Stomach (tissue), 9 donors: ENCODE results near the gene C11orf91. TPM values are rescaled to one million over a fixed set of nuclear protein-coding genes. Genes with fewer than 3 reads are reported as not detected.
A peak's percentile ranks its signal among the peaks of the same experiment; 100 is the strongest.

Experiments
- DNase-seq, 2 donors: peaks; one replicate each; pipeline versions ENCODE4 v3.0.0 to v3.0.0-alpha.2; 2013 to 2019
- H3K27ac ChIP-seq, 5 donors: fragments of 200-600 bp in 4 of 5; sonication (generic) in 4 of 5; one replicate each; pipeline ENCODE4 v1.5.1; 2013 to 2019; ENCODE audit warnings: mild to moderate bottlenecking in 1 of 5, moderate library complexity in 1 of 5
- H3K27me3 ChIP-seq, 3 donors: fragments of 200-600 bp; sonication (generic); one replicate each; pipeline ENCODE4 v1.5.1; 2017 to 2019; ENCODE audit warnings: mixed run types in 1 of 3
- H3K36me3 ChIP-seq, 4 donors: fragments of 200-600 bp; sonication (generic); 1 replicate in 3 of 4; 2 replicates in 1 of 4; pipeline ENCODE4 v1.5.1; 2016 to 2019
- H3K4me1 ChIP-seq, 4 donors: fragments of 200-600 bp; sonication (generic); one replicate each; pipeline ENCODE4 v1.5.1; 2016 to 2019
- H3K4me3 ChIP-seq, 4 donors: fragments of 200-600 bp; sonication (generic) in 3 of 4; one replicate each; pipeline ENCODE4 v1.5.1; 2016 to 2019; ENCODE audit warnings: mild to moderate bottlenecking in 1 of 4
- H3K9me3 ChIP-seq, 4 donors: fragments of 200-600 bp; sonication (generic); one replicate each; pipeline ENCODE4 v1.5.1; 2016 to 2019
- EP300 ChIP-seq: sonication (generic); formaldehyde crosslinking; IDR thresholded peaks from one replicate; pipeline ENCODE4 v1.6.1; 2017; ENCODE audit warnings: antibody characterized with exemption
- POLR2A ChIP-seq, 4 donors: fragments of 450-650 bp; IDR thresholded peaks; one replicate each; pipeline ENCODE4 v1.6.1; 2016; ENCODE audit warnings: antibody characterized with exemption in 4 of 4, control low read depth in 2 of 4, mild to moderate bottlenecking in 1 of 4, moderate library complexity in 1 of 4
- POLR2AphosphoS5 ChIP-seq, 3 donors: sonication (generic); formaldehyde crosslinking; IDR thresholded peaks; one replicate each; pipeline ENCODE4 v1.6.1; 2016; ENCODE audit warnings: antibody characterized with exemption in 3 of 3
- WGBS, 5 donors: extraction: QIAGEN DNeasy Blood & Tissue Kit in 3 of 5; methylation state at CpG; one replicate each; pipeline versions ENCODE4 v1.1.5 to v1.1.7; 2013 to 2018; 5-methylcytosine and 5-hydroxymethylcytosine counted together
- intact Hi-C: fragments of 100-400 bp; cut with DNase I; formaldehyde crosslinking; loops from one replicate; pipeline ENCODE4 v1.15.1; 2023; ENCODE audit warnings: low total_unique reads
- polyA plus RNA-seq, 3 donors: library from polyadenylated mRNA; stranded (reverse); fragments of 200-250 nt; gene quantifications; one replicate each; pipeline ENCODE4 v1.2.3, GENCODE V29; 2013
- total RNA-seq, 5 donors: library from RNA; depleted of rRNA; stranded (reverse); fragments of >200 nt; gene quantifications; one replicate each; pipeline versions ENCODE4 v1.1.0 to v1.2.3, GENCODE V29; 2014 to 2016
- TF ChIP-seq, protein P1 (sequence below), 7 experiments: fragments of 450-650 bp in 4 of 7; fragments of 200-600 bp in 3 of 7; sonication (generic) in 3 of 7; IDR thresholded peaks; one replicate each; pipeline ENCODE4 v1.5.1; 2016 to 2019; ENCODE audit warnings: antibody characterized with exemption in 7 of 7, control low read depth in 2 of 7, mild to moderate bottlenecking in 1 of 7
- donor health status: healthy with polysubstance abuse.
- donor health status: Bipolar disorder and iron deficiency.
- donor health status: healthy.

Gene C11orf91
- total and polyA plus RNA-seq, 8 donors: not detected

DNA sequence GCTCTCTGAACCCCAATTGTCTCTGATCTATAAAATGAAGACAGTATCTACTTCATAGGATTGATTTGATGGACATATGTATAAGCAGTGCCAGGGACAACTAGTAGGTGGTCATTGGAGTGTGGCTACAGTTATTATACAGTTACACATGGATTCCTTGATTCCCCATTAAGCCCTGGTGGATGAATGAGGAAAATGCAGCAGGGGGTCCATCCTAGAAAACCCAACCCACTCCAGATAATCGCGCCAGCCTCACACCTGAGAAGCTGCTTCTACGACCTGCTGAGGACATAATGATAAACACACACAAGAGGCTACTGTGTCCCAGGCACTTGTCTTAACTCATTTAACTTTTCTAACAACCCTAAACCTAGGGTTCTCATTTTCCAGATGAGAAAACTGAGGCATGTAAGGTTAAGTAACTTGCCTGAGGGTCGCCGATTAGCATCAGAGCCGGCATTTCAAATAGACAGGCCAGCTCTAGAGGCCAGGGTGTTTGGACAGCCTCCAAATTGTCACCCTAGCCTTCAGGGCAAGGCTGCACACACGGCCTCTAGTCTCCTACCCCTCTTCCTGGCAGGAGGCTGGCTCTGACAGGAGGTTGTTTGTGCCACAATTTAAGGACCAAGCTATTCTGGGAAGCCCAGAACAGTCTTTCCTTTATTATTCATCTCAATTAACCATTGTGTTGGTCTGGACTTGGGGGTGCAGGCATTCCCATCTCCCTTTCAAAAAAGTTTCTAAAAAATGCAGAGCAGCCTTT lies 3.8 kb upstream of the C11orf91 start:
- Histone ChIP-seq H3K4me1 (peaks cover 26 to 99% (median 52%) of the 10 kb centered on the region in 4 donors), H3K27me3 (no peaks in the 10 kb centered on the region), H3K36me3 (peaks cover 12 to 42% (median 33%) of the 10 kb centered on the region in 4 donors), H3K27ac (peak overlapping the region; percentile 44 to 90 (median 87)), H3K9me3 (no peaks in the 10 kb centered on the region), H3K4me3 (no peak overlapping the region)
- no peak for DNase-seq
- WGBS, 5 donors: 72 to 85% (median 78%) methylated on average over 7 of the region's 7 CpGs
- TF ChIP-seq POLR2A (IDR thresholded peaks at IDR 0.05) (no peak), POLR2AphosphoS5 (IDR thresholded peaks at IDR 0.05) (no peak), EP300 (no peak)
- TF ChIP-seq, protein P1, sequence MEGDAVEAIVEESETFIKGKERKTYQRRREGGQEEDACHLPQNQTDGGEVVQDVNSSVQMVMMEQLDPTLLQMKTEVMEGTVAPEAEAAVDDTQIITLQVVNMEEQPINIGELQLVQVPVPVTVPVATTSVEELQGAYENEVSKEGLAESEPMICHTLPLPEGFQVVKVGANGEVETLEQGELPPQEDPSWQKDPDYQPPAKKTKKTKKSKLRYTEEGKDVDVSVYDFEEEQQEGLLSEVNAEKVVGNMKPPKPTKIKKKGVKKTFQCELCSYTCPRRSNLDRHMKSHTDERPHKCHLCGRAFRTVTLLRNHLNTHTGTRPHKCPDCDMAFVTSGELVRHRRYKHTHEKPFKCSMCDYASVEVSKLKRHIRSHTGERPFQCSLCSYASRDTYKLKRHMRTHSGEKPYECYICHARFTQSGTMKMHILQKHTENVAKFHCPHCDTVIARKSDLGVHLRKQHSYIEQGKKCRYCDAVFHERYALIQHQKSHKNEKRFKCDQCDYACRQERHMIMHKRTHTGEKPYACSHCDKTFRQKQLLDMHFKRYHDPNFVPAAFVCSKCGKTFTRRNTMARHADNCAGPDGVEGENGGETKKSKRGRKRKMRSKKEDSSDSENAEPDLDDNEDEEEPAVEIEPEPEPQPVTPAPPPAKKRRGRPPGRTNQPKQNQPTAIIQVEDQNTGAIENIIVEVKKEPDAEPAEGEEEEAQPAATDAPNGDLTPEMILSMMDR (IDR thresholded peaks at IDR 0.05): no peak
- intact Hi-C loops: no loop called here

- intact Hi-C loops: no loop called here
- DNase-seq: peak in 1 of 2 donors; percentile 49
- TF ChIP-seq POLR2AphosphoS5 (IDR thresholded peaks at IDR 0.05) (peak in 2 of 3 donors; percentile 44 to 47), POLR2A (IDR thresholded peaks at IDR 0.05) (no peak), EP300 (no peak)
- Histone ChIP-seq H3K4me1 (peaks cover 28 to 99% (median 49%) of the 10 kb centered on the region in 4 donors), H3K9me3 (no peaks in the 10 kb centered on the region), H3K27ac (peak overlapping the region; percentile 44 to 90 (median 87)), H3K27me3 (no peaks in the 10 kb centered on the region), H3K4me3 (no peak overlapping the region), H3K36me3 (peaks cover 6 to 35% (median 27%) of the 10 kb centered on the region in 4 donors)
- 55 to 70% (median 60%) methylated on average over 4 of the region's 4 CpGs for WGBS, 5 donors
These were observed 3.2 kb upstream of the C11orf91 start for GRCh38 chr11:33703788-33704187.

DNA sequence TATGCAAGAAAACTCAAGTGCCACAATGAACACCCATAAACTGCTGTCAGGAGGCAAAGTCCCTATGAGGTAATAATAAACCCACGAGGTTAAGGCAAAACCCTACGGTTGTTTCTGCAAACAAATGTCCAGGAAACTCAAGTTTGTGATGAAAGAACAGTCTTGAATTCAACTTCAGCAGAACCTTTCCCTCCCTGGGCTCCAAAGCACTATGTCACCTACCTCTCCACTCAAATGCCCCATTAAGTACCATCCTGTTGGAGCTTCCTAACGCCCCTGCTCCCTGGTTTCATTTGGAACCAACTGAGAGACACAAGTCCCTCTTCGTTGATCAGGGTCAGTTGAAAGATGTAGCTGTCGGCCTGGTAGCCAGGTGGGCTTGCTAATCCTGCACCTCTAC lies 2.6 kb upstream of the C11orf91 start:
- no peaks in the 10 kb centered on the region for H3K9me3 ChIP-seq
- H3K4me1 ChIP-seq: peaks cover 30 to 99% (median 51%) of the 10 kb centered on the region in 4 donors
- DNase-seq: no peak
- 61 to 70% (median 64%) methylated on average over 5 of the region's 5 CpGs for WGBS, 5 donors
- H3K4me3 ChIP-seq: no peak overlapping the region
- H3K36me3 ChIP-seq: peaks cover 4 to 30% (median 21%) of the 10 kb centered on the region in 4 donors
- H3K27ac ChIP-seq: peak overlapping the region; percentile 53 to 90 (median 87)
- intact Hi-C loops: no loop called here
- no peaks in the 10 kb centered on the region for H3K27me3 ChIP-seq
- TF ChIP-seq, protein P1 (IDR thresholded peaks at IDR 0.05): no peak
- peak in 1 of 3 donors; percentile 15 for TF ChIP-seq POLR2AphosphoS5 (IDR thresholded peaks at IDR 0.05)

- H3K4me1 ChIP-seq: peaks cover 47 to 98% (median 52%) of the 10 kb centered on the region in 4 donors
- no peaks in the 10 kb centered on the region for H3K27me3 ChIP-seq
- 10 to 17% (median 12%) methylated on average over 7 of the region's 7 CpGs for WGBS, 5 donors
- TF ChIP-seq EP300: no peak
- TF ChIP-seq POLR2AphosphoS5 (IDR thresholded peaks at IDR 0.05): peak; percentile 10 to 64 (median 43)
- H3K36me3 ChIP-seq: peaks cover 4 to 13% (median 9%) of the 10 kb centered on the region in 4 donors
- peak overlapping the region; percentile 49 to 62 (median 58) for H3K4me3 ChIP-seq
- DNase-seq: peak; percentile 39 to 87
- peak overlapping the region; percentile 85 to 90 (median 87) for H3K27ac ChIP-seq
- H3K9me3 ChIP-seq: no peaks in the 10 kb centered on the region
- intact Hi-C loops: no loop called here
These were observed 940 bp upstream of the C11orf91 start for GRCh38 chr11:33701302-33702230.

GRCh38 chr11:33700063-33700501 lies 544 bp downstream of the C11orf91 start:
- no peak for DNase-seq
- no peaks in the 10 kb centered on the region for H3K27me3 ChIP-seq
- H3K27ac ChIP-seq: peak overlapping the region; percentile 20 to 90 (median 87)
- H3K4me3 ChIP-seq: peak overlapping the region; percentile 49 to 62 (median 58)
- H3K36me3 ChIP-seq: peaks cover 0 to 6% (median 5%) of the 10 kb centered on the region in 4 donors
- 36 to 63% (median 50%) methylated on average over 14 to 25 of the region's 25 CpGs for WGBS, 5 donors
- H3K4me1 ChIP-seq: peaks cover 44 to 97% (median 63%) of the 10 kb centered on the region in 4 donors
- no peak for TF ChIP-seq POLR2A (IDR thresholded peaks at IDR 0.05)
- TF ChIP-seq, protein P1 (IDR thresholded peaks at IDR 0.05): no peak
- intact Hi-C loops: no loop called here
- no peaks in the 10 kb centered on the region for H3K9me3 ChIP-seq
